ENCODE results near the gene CLTA.

DNA sequence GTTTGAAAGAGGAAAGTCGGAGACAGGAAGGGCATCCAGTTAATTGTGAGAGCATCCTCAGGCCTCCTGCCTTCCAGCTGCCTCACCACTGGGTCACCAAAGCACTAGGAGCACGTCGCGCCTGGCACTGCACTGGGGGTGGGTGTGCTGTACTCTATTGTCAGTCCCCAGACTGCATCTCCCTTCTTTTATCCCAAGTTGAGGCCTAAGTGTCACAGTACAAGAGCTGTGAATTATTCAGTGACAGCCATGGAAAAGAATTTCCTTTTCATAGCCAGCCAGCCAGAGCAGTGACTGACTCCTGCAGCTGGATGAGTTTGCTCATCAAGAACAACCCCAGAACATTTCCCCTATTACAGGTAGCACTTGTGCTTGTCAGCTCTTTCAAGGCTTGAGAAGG lies 16.3 kb downstream of the CLTA start:
- TF ChIP-seq POLR2AphosphoS5 (IDR thresholded peaks at IDR 0.05; ENCODE audit: low read depth, low read length) (no peak), CTCF (IDR thresholded peaks at IDR 0.05) (no peak), EZH2phosphoT487 (IDR thresholded peaks at IDR 0.05; ENCODE audit: borderline replicate concordance, low read depth) (no peak), ELF1 (IDR thresholded peaks at IDR 0.05) (no peak), NRF1 (IDR thresholded peaks at IDR 0.05; ENCODE audit: low read depth, low read length) (no peak), RXRA (IDR thresholded peaks at IDR 0.05; ENCODE audit: borderline replicate concordance, low read depth) (no peak), RCOR1 (IDR thresholded peaks at IDR 0.05; ENCODE audit: low read length) (no peak), JUND (IDR thresholded peaks at IDR 0.05) (no peak), REST (IDR thresholded peaks at IDR 0.05; ENCODE audit: low read depth, low read length) (no peak)
- TF ChIP-seq, protein P1, sequence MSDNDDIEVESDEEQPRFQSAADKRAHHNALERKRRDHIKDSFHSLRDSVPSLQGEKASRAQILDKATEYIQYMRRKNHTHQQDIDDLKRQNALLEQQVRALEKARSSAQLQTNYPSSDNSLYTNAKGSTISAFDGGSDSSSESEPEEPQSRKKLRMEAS (IDR thresholded peaks at IDR 0.05; ENCODE audit: low read depth) = no peak

All from SK-N-SH (cell line).